Measurements from ENCODE around the gene TMEM204.
A peak's percentile ranks its signal among the peaks of the same experiment; 100 is the strongest.

The TMEM204 gene

DNA sequence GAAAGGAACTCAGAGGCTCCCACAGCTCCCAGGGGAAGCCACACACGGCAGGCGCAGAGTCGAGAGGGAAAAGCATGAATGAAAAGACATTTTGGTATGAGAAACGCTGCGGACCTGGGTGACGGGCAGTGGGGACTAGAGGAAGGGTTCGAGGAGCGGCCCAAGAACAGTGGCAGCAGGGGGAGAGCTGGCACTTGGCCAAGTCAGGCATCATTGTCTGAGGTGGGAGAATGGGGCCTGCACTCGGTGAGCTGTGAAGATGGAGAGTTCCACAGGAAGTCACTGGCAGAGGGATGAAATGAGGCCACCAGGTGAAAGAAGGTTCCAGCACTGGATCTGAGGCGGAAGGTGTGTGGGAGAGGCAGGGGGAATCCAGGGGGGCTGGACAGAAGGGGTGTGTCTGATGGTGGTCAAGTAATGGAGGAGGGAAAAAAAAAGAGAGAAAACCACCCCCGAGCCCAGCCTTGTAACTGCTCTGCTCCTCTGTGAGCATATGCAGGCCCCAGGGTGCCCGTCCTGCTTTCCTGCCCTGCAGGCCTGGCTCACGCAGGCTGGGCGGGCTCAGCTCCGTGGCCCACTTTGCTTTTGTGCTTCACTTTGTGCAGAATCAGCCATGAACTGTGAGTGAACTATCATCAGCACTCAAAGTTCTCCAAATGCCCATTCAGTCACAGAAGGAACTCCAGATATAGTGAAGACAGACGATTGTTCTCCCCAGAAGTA lies 31.8 kb downstream of the TMEM204 start:
- H3K27ac ChIP-seq (ENCODE audit: insufficient read depth in 1 of 2, low read depth in 1 of 2, low read length in 2 of 2, poor library complexity in 1 of 2, severe bottlenecking in 2 of 2) = no peak overlapping the region
- ChIA-PET POLR2A (no interaction called here), CTCF (interaction anchor here (1.2 kb wide), 1 partner anchor 138 kb away, joined by 3 read pairs; no protein-coding TSS in a partner anchor)
- 97% methylated on average over 15 of the region's 16 CpGs for WGBS (ENCODE audit: insufficient coverage)
- peaks cover 2 to 29% (median 14%) of the 10 kb centered on the region in 4 experiments for H3K36me3 ChIP-seq (ENCODE audit: control insufficient read depth in 4 of 4, insufficient read depth in 4 of 4, low read length in 3 of 4)
- H3K4me1 ChIP-seq (ENCODE audit: control extremely low read depth in 1 of 4, control insufficient read depth in 4 of 4, insufficient read depth in 4 of 4, low read length in 3 of 4) = no peaks in the 10 kb centered on the region
- H3K27me3 ChIP-seq (replicated peaks in 2 of 5; ENCODE audit: control insufficient read depth in 4 of 5, insufficient read depth in 5 of 5, low read length in 4 of 5) = no peaks in the 10 kb centered on the region
- no peak for DNase-seq
- no peak overlapping the region for H3K4me3 ChIP-seq (ENCODE audit: control insufficient read depth in 1 of 7, extremely low read depth in 1 of 7, insufficient read depth in 4 of 7, low read depth in 2 of 7, low read length in 6 of 7)
- H3K9me3 ChIP-seq (ENCODE audit: control extremely low read depth in 1 of 5, control insufficient read depth in 4 of 5, insufficient read depth in 2 of 5, low read depth in 1 of 5, low read length in 4 of 5) = no peaks in the 10 kb centered on the region

DNA sequence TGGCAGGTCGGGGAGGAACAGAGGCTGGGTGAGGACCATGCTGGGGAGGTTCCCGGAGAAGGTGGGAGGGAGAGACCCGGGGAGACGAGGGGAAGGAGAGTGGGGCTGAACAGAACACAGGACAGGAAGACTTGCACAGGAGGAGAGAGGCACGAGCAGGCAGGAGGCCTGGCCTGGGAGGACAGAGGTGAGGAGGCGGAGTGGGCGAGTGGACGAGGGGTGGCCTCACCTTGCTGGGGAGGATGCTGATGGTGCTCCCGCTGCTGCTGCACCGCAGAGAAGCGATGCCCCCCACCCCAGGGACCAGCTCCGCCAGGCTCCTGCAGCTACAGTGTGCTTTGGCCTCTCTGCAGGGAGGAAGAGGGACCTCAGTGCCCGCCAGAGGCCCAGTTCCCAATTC lies 34.5 kb downstream of the TMEM204 start:
- Histone ChIP-seq H3K4me3 (ENCODE audit: control insufficient read depth in 1 of 7, extremely low read depth in 1 of 7, insufficient read depth in 4 of 7, low read depth in 2 of 7, low read length in 6 of 7) (no peak overlapping the region), H3K27me3 (replicated peaks in 2 of 5; ENCODE audit: control insufficient read depth in 4 of 5, insufficient read depth in 5 of 5, low read length in 4 of 5) (no peaks in the 10 kb centered on the region), H3K27ac (ENCODE audit: insufficient read depth in 1 of 2, low read depth in 1 of 2, low read length in 2 of 2, poor library complexity in 1 of 2, severe bottlenecking in 2 of 2) (no peak overlapping the region), H3K36me3 (ENCODE audit: control insufficient read depth in 4 of 4, insufficient read depth in 4 of 4, low read length in 3 of 4) (peaks cover 0 to 18% (median 4%) of the 10 kb centered on the region in 4 experiments), H3K4me1 (ENCODE audit: control extremely low read depth in 1 of 4, control insufficient read depth in 4 of 4, insufficient read depth in 4 of 4, low read length in 3 of 4) (no peaks in the 10 kb centered on the region), H3K9me3 (ENCODE audit: control extremely low read depth in 1 of 5, control insufficient read depth in 4 of 5, insufficient read depth in 2 of 5, low read depth in 1 of 5, low read length in 4 of 5) (no peaks in the 10 kb centered on the region)
- DNase-seq = no peak
- 98% methylated on average over 10 of the region's 13 CpGs for WGBS (ENCODE audit: insufficient coverage)
- CTCF ChIA-PET = no interaction called here
- POLR2A ChIA-PET = no interaction called here

DNA sequence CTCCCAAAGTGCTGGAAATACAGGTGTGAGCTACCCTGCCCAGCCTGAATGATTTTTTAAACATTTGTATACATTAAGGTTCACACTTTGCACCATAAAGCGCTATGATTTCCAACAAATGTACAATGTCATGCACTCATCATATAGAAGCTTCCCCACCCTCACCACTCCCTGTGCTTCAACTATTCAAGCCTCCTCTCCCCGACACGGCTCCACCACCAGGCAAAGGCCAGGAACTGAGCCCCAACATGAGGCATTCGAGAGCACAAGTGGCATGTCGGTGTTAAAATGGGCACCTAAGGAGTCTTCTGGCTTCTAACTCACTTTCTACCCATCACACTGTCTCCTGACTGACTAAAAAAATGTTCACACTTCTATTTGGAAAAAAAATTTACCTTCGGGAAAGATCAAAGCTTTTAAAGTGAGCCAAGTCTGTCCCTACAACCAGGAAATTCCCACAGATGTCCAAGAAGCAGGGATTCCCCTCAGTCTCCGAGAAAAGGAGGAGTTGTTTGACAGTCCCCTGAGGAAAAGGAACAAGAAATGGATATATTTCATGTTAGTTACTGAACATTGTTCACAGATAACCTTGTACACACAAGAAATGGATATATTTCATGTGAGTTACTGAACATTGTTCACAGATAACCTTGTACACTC lies 37.7 kb downstream of the TMEM204 start:
- WGBS (ENCODE audit: insufficient coverage) = 92% methylated on average over 6 of the region's 7 CpGs
- no peaks in the 10 kb centered on the region for H3K4me1 ChIP-seq (ENCODE audit: control extremely low read depth in 1 of 4, control insufficient read depth in 4 of 4, insufficient read depth in 4 of 4, low read length in 3 of 4)
- POLR2A ChIA-PET = no interaction called here
- no peak for DNase-seq
- H3K27me3 ChIP-seq (replicated peaks in 2 of 5; ENCODE audit: control insufficient read depth in 4 of 5, insufficient read depth in 5 of 5, low read length in 4 of 5) = no peaks in the 10 kb centered on the region
- no peaks in the 10 kb centered on the region for H3K9me3 ChIP-seq (ENCODE audit: control extremely low read depth in 1 of 5, control insufficient read depth in 4 of 5, insufficient read depth in 2 of 5, low read depth in 1 of 5, low read length in 4 of 5)
- H3K27ac ChIP-seq (ENCODE audit: insufficient read depth in 1 of 2, low read depth in 1 of 2, low read length in 2 of 2, poor library complexity in 1 of 2, severe bottlenecking in 2 of 2) = no peak overlapping the region
- CTCF ChIA-PET = interaction anchor here (0.6 kb wide), 1 partner anchor 132 kb away, joined by 3 read pairs; no protein-coding TSS in a partner anchor
- H3K4me3 ChIP-seq (ENCODE audit: control insufficient read depth in 1 of 7, extremely low read depth in 1 of 7, insufficient read depth in 4 of 7, low read depth in 2 of 7, low read length in 6 of 7) = no peak overlapping the region
- peaks cover 0 to 16% (median 2%) of the 10 kb centered on the region in 4 experiments for H3K36me3 ChIP-seq (ENCODE audit: control insufficient read depth in 4 of 4, insufficient read depth in 4 of 4, low read length in 3 of 4)

DNA sequence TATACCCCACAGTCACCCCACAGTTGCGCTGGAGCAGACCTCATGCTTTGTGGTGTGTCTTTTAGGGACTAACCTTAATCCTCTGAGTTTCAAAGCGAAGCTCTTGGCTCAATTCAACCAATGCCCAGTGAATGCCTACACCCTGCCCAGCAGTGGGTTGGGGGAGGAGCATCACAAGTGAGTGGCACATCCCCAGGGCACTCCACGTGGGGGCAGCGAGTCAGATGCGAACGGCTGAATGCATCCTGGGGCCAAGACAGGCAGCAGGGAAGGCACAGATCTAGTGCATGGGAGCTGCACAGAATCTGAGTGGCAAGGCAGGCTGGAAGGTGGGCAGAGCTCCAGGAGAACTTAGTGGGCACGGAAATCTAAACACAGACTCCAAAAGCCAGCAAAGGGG lies 39.2 kb downstream of the TMEM204 start:
- WGBS (ENCODE audit: insufficient coverage) = 89% methylated on average over 6 of the region's 7 CpGs
- no peak overlapping the region for H3K4me3 ChIP-seq (ENCODE audit: control insufficient read depth in 1 of 7, extremely low read depth in 1 of 7, insufficient read depth in 4 of 7, low read depth in 2 of 7, low read length in 6 of 7)
- DNase-seq = no peak
- no peak overlapping the region for H3K27ac ChIP-seq (ENCODE audit: insufficient read depth in 1 of 2, low read depth in 1 of 2, low read length in 2 of 2, poor library complexity in 1 of 2, severe bottlenecking in 2 of 2)
- no peaks in the 10 kb centered on the region for H3K9me3 ChIP-seq (ENCODE audit: control extremely low read depth in 1 of 5, control insufficient read depth in 4 of 5, insufficient read depth in 2 of 5, low read depth in 1 of 5, low read length in 4 of 5)
- peaks cover 0 to 16% (median 2%) of the 10 kb centered on the region in 4 experiments for H3K36me3 ChIP-seq (ENCODE audit: control insufficient read depth in 4 of 4, insufficient read depth in 4 of 4, low read length in 3 of 4)
- H3K27me3 ChIP-seq (replicated peaks in 2 of 5; ENCODE audit: control insufficient read depth in 4 of 5, insufficient read depth in 5 of 5, low read length in 4 of 5) = no peaks in the 10 kb centered on the region
- no peaks in the 10 kb centered on the region for H3K4me1 ChIP-seq (ENCODE audit: control extremely low read depth in 1 of 4, control insufficient read depth in 4 of 4, insufficient read depth in 4 of 4, low read length in 3 of 4)
- ChIA-PET CTCF (interaction anchor here (0.8 to 1.4 kb wide), 2 partner anchors 12 to 13 kb away, joined by 3 to 6 read pairs; no protein-coding TSS in a partner anchor), POLR2A (no interaction called here)

DNA sequence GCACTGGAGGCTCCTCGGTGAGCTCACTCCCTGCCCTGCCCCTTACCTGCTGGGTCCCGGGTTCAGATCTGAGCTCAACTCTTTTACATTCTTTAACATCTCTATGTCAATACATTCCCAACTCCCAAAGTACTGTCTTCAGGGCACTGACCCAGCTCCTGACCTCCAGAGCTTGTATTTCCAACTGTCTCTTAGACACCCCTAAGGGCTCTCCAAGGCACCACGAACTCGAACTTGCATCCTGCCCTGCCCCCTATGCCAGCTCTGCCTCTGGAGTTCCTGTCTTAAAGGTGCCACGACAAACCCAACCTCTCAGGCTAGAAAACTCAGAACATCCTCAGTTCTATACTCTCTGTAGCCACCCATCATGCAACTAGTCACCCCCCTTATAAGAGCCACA lies 39.8 kb downstream of the TMEM204 start:
- no peak overlapping the region for H3K27ac ChIP-seq (ENCODE audit: insufficient read depth in 1 of 2, low read depth in 1 of 2, low read length in 2 of 2, poor library complexity in 1 of 2, severe bottlenecking in 2 of 2)

DNA sequence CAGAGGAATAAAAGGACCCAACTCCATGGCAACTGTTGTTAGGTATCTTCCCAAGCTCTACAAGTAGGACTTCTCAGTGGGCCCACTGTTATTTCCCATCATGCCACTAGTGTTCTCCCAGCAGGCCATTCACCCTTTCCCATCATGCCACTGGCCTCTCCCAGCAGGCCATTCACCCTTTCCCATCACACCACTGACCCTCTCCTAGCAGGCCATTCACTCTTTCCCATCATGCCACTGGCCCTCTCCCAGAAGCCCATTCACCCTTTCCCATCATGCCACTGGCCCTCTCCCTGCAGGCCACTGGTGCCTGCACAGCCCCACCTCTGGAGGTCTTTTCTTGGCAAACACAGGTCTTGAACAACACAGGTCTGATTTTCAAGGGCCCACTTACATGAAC lies 42.1 kb downstream of the TMEM204 start:
- H3K27me3 ChIP-seq (replicated peaks in 2 of 5; ENCODE audit: control insufficient read depth in 4 of 5, insufficient read depth in 5 of 5, low read length in 4 of 5) = no peaks in the 10 kb centered on the region
- POLR2A ChIA-PET = interaction anchor here (1.2 kb wide), 1 partner anchor 233 kb away, joined by 3 read pairs; no protein-coding TSS in a partner anchor
- H3K27ac ChIP-seq (ENCODE audit: insufficient read depth in 1 of 2, low read depth in 1 of 2, low read length in 2 of 2, poor library complexity in 1 of 2, severe bottlenecking in 2 of 2) = no peak overlapping the region
- DNase-seq = no peak
- H3K4me3 ChIP-seq (ENCODE audit: control insufficient read depth in 1 of 7, extremely low read depth in 1 of 7, insufficient read depth in 4 of 7, low read depth in 2 of 7, low read length in 6 of 7) = no peak overlapping the region
- CTCF ChIA-PET = no interaction called here
- no peaks in the 10 kb centered on the region for H3K9me3 ChIP-seq (ENCODE audit: control extremely low read depth in 1 of 5, control insufficient read depth in 4 of 5, insufficient read depth in 2 of 5, low read depth in 1 of 5, low read length in 4 of 5)
- peaks cover 0 to 26% (median 2%) of the 10 kb centered on the region in 4 experiments for H3K36me3 ChIP-seq (ENCODE audit: control insufficient read depth in 4 of 4, insufficient read depth in 4 of 4, low read length in 3 of 4)
- peaks cover 0 to 2% (median 0%) of the 10 kb centered on the region in 4 experiments for H3K4me1 ChIP-seq (ENCODE audit: control extremely low read depth in 1 of 4, control insufficient read depth in 4 of 4, insufficient read depth in 4 of 4, low read length in 3 of 4)

More for the DNA sequence above, 39.8 kb downstream of the TMEM204 start:
- no peak for DNase-seq
- ChIA-PET POLR2A (no interaction called here), CTCF (interaction anchor here (0.8 to 1.4 kb wide), 3 partner anchors 9 to 13 kb away, joined by 3 to 6 read pairs (median 4); no protein-coding TSS in a partner anchor)
- WGBS (ENCODE audit: insufficient coverage) = 96% methylated on average over 5 of the region's 5 CpGs
- Histone ChIP-seq H3K4me3 (ENCODE audit: control insufficient read depth in 1 of 7, extremely low read depth in 1 of 7, insufficient read depth in 4 of 7, low read depth in 2 of 7, low read length in 6 of 7) (no peak overlapping the region), H3K27me3 (replicated peaks in 2 of 5; ENCODE audit: control insufficient read depth in 4 of 5, insufficient read depth in 5 of 5, low read length in 4 of 5) (no peaks in the 10 kb centered on the region), H3K4me1 (ENCODE audit: control extremely low read depth in 1 of 4, control insufficient read depth in 4 of 4, insufficient read depth in 4 of 4, low read length in 3 of 4) (no peaks in the 10 kb centered on the region), H3K9me3 (ENCODE audit: control extremely low read depth in 1 of 5, control insufficient read depth in 4 of 5, insufficient read depth in 2 of 5, low read depth in 1 of 5, low read length in 4 of 5) (no peaks in the 10 kb centered on the region), H3K36me3 (ENCODE audit: control insufficient read depth in 4 of 4, insufficient read depth in 4 of 4, low read length in 3 of 4) (peaks cover 0 to 22% (median 3%) of the 10 kb centered on the region in 4 experiments)

DNA sequence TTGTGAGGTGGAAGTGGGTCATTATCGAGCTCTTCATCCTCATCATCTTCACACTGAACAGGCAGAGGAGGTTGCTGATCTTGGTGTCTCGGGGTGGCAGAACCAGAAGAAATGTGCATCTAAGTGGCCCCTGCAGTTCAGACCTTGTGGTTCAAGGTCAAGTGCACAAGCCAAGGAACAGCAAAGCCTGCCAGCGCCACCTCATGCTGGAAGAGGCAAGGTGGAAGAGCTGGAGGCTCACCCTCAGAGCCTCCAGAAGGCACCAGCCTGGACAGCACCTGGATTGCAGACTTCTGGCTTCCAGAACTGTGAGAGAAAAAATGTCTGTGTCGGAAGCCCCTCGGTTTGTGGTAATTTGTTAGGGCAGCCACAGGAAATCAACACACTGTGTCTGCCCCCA lies 45.7 kb downstream of the TMEM204 start:
- ChIA-PET POLR2A (no interaction called here), CTCF (interaction anchor here (0.9 kb wide), 1 partner anchor 10 kb away, joined by 4 read pairs; no protein-coding TSS in a partner anchor)
- 89% methylated on average over 3 of the region's 5 CpGs for WGBS (ENCODE audit: insufficient coverage)
- no peaks in the 10 kb centered on the region for H3K27me3 ChIP-seq (replicated peaks in 2 of 5; ENCODE audit: control insufficient read depth in 4 of 5, insufficient read depth in 5 of 5, low read length in 4 of 5)
- H3K4me3 ChIP-seq (ENCODE audit: control insufficient read depth in 1 of 7, extremely low read depth in 1 of 7, insufficient read depth in 4 of 7, low read depth in 2 of 7, low read length in 6 of 7) = no peak overlapping the region
- H3K27ac ChIP-seq (ENCODE audit: insufficient read depth in 1 of 2, low read depth in 1 of 2, low read length in 2 of 2, poor library complexity in 1 of 2, severe bottlenecking in 2 of 2) = no peak overlapping the region
- H3K4me1 ChIP-seq (ENCODE audit: control extremely low read depth in 1 of 4, control insufficient read depth in 4 of 4, insufficient read depth in 4 of 4, low read length in 3 of 4) = peaks cover 0 to 2% (median 0%) of the 10 kb centered on the region in 4 experiments
- H3K36me3 ChIP-seq (ENCODE audit: control insufficient read depth in 4 of 4, insufficient read depth in 4 of 4, low read length in 3 of 4) = peaks cover 0 to 40% (median 17%) of the 10 kb centered on the region in 4 experiments
- no peaks in the 10 kb centered on the region for H3K9me3 ChIP-seq (ENCODE audit: control extremely low read depth in 1 of 5, control insufficient read depth in 4 of 5, insufficient read depth in 2 of 5, low read depth in 1 of 5, low read length in 4 of 5)
- peak; percentile 4 to 46 (median 45) for DNase-seq

All from common myeloid progenitor, CD34-positive (primary cell).